H9 (cell line): ENCODE results near the gene PSME1. TPM values are rescaled to one million over a fixed set of nuclear protein-coding genes. Genes with fewer than 3 reads are reported as not detected.
A peak's percentile ranks its signal among the peaks of the same experiment; 100 is the strongest.

Experiments
- DNase-seq: peaks from one replicate; pipeline ENCODE4 v3.0.0-alpha.2; 2017
- H2AFZ ChIP-seq: one replicate; pipeline ENCODE4 v1.6.1; 2013; ENCODE audit warnings: mild to moderate bottlenecking, low read length, control low read depth, moderate library complexity
- H2AK5ac ChIP-seq: 2 replicates; pipeline ENCODE4 v1.6.1; 2013; ENCODE audit warnings: low read length, control low read depth, mixed read lengths; ENCODE audit not compliant: insufficient read length
- H2BK120ac ChIP-seq: one replicate; pipeline ENCODE4 v1.6.1; 2013; ENCODE audit warnings: low read depth, mild to moderate bottlenecking, low read length, control low read depth, inconsistent platforms; ENCODE audit not compliant: poor library complexity, severe bottlenecking
- H2BK12ac ChIP-seq: 2 replicates; pipeline ENCODE4 v1.6.1; 2013; ENCODE audit warnings: low read length, control low read depth, mixed read lengths, low read depth; ENCODE audit not compliant: insufficient read length
- H2BK15ac ChIP-seq: 2 replicates; pipeline ENCODE4 v1.6.1; 2013; ENCODE audit warnings: low read depth, low read length, control low read depth
- H2BK20ac ChIP-seq: one replicate; pipeline ENCODE4 v1.6.1; 2013; ENCODE audit warnings: low read depth, mild to moderate bottlenecking, low read length, control low read depth, inconsistent platforms; ENCODE audit not compliant: poor library complexity, severe bottlenecking
- H2BK5ac ChIP-seq: 2 replicates; pipeline ENCODE4 v1.6.1; 2013; ENCODE audit warnings: low read length, control low read depth, mixed read lengths; ENCODE audit not compliant: insufficient read length
- H3K14ac ChIP-seq: 2 replicates; pipeline ENCODE4 v1.6.1; 2013; ENCODE audit warnings: low read length, control low read depth; ENCODE audit not compliant: insufficient read depth
- H3K18ac ChIP-seq: 2 replicates; pipeline ENCODE4 v1.6.1; 2013; ENCODE audit warnings: low read depth, mild to moderate bottlenecking, mixed read lengths, low read length, control low read depth; ENCODE audit not compliant: insufficient read length
- H3K23ac ChIP-seq: 2 replicates; pipeline ENCODE4 v1.6.1; 2013; ENCODE audit warnings: low read length, control low read depth, mixed read lengths, low read depth; ENCODE audit not compliant: insufficient read length
- H3K23me2 ChIP-seq: 2 replicates; pipeline ENCODE4 v1.6.1; 2013; ENCODE audit warnings: low read depth, mild to moderate bottlenecking, mixed read lengths, low read length, control low read depth; ENCODE audit not compliant: insufficient read length, poor library complexity, severe bottlenecking
- H3K27ac ChIP-seq: 2 replicates; pipeline ENCODE4 v1.5.1; 2013; ENCODE audit warnings: low read length, control low read depth, mixed read lengths, low read depth; ENCODE audit not compliant: insufficient read length
- H3K27me3 ChIP-seq: 2 replicates; pipeline ENCODE4 v1.6.1; 2013; ENCODE audit warnings: low read length, control low read depth, inconsistent platforms; ENCODE audit not compliant: insufficient read depth
- H3K4ac ChIP-seq: 2 replicates; pipeline ENCODE4 v1.6.1; 2013; ENCODE audit warnings: low read depth, mild to moderate bottlenecking, control low read depth, inconsistent platforms, low read length, moderate library complexity
- H3K4me1 ChIP-seq: 2 replicates; pipeline ENCODE4 v1.6.1; 2013; ENCODE audit warnings: low read length, control low read depth, inconsistent platforms; ENCODE audit not compliant: insufficient read depth
- H3K4me2 ChIP-seq: 2 replicates; pipeline ENCODE4 v1.6.1; 2013; ENCODE audit warnings: low read length, control low read depth, mixed read lengths; ENCODE audit not compliant: insufficient read length, insufficient read depth
- H3K56ac ChIP-seq: 2 replicates; pipeline ENCODE4 v1.6.1; 2013; ENCODE audit warnings: low read depth, mild to moderate bottlenecking, mixed read lengths, low read length, control low read depth; ENCODE audit not compliant: insufficient read length
- H3K79me1 ChIP-seq: 2 replicates; pipeline ENCODE4 v1.6.1; 2013; ENCODE audit warnings: low read depth, mild to moderate bottlenecking, moderate library complexity, low read length, control low read depth, inconsistent platforms; ENCODE audit not compliant: insufficient read depth, poor library complexity, severe bottlenecking
- H3K79me2 ChIP-seq: 2 replicates; pipeline ENCODE4 v1.6.1; 2013; ENCODE audit warnings: low read length, control low read depth, inconsistent platforms; ENCODE audit not compliant: insufficient read depth
- H3K9ac ChIP-seq: 2 replicates; pipeline ENCODE4 v1.6.1; 2013; ENCODE audit warnings: low read length, control low read depth, mixed read lengths; ENCODE audit not compliant: insufficient read length; ENCODE audit errors: extremely low read depth
- H3K9me3 ChIP-seq: one replicate; pipeline ENCODE4 v1.6.1; 2013; ENCODE audit warnings: low read depth, low read length, inconsistent platforms; ENCODE audit not compliant: control insufficient read depth
- H3T11ph ChIP-seq: one replicate; pipeline ENCODE4 v1.6.1; 2013; ENCODE audit warnings: mild to moderate bottlenecking, low read length, control low read depth, inconsistent platforms
- H4K20me1 ChIP-seq: one replicate; pipeline ENCODE4 v1.6.1; 2013; ENCODE audit not compliant: control insufficient read depth, insufficient read length, insufficient read depth
- H4K5ac ChIP-seq: 2 replicates; pipeline ENCODE4 v1.6.1; 2013; ENCODE audit warnings: low read depth, mild to moderate bottlenecking, mixed read lengths, low read length, control low read depth; ENCODE audit not compliant: insufficient read length
- H4K8ac ChIP-seq: replicated peaks from 2 replicates; pipeline ENCODE4 v1.6.1; 2013; ENCODE audit warnings: low read length, control low read depth, mixed read lengths, low read depth; ENCODE audit not compliant: insufficient read length
- H4K91ac ChIP-seq: 2 replicates; pipeline ENCODE4 v1.6.1; 2013; ENCODE audit warnings: low read depth, mild to moderate bottlenecking, moderate library complexity, mixed read lengths, low read length, control low read depth; ENCODE audit not compliant: insufficient read length
- H3K27ac Mint-ChIP-seq, 3 experiments: 2 replicates in 2 of 3; 3 replicates in 1 of 3; pipeline ENCODE4 v1.8.0; 2020 to 2021; ENCODE audit warnings: mixed read lengths in 3 of 3, mild to moderate bottlenecking in 1 of 3, moderate library complexity in 1 of 3
- H3K27me3 Mint-ChIP-seq: 2 replicates; pipeline ENCODE4 v1.8.0; 2021; ENCODE audit warnings: low read depth, mild to moderate bottlenecking, moderate library complexity, mixed read lengths
- H3K36me3 Mint-ChIP-seq, 3 experiments: 2 replicates in 2 of 3; 3 replicates in 1 of 3; pipeline ENCODE4 v1.8.0; 2020 to 2021; ENCODE audit warnings: low read depth in 3 of 3, mixed read lengths in 3 of 3; ENCODE audit not compliant: insufficient read depth in 1 of 3
- H3K4me1 Mint-ChIP-seq, 2 experiments: 2 replicates each; pipeline ENCODE4 v1.8.0; 2020; ENCODE audit warnings: mixed read lengths in 2 of 2
- H3K4me3 Mint-ChIP-seq, 2 experiments: 2 replicates in 1 of 2; 3 replicates in 1 of 2; pipeline ENCODE4 v1.8.0; 2020 to 2021; ENCODE audit warnings: mild to moderate bottlenecking in 2 of 2, mixed read lengths in 2 of 2, moderate library complexity in 1 of 2
- H3K9me3 Mint-ChIP-seq, 2 experiments: 2 replicates in 1 of 2; 3 replicates in 1 of 2; pipeline ENCODE4 v1.8.0; 2020; ENCODE audit warnings: mild to moderate bottlenecking in 2 of 2, mixed read lengths in 2 of 2, moderate library complexity in 1 of 2
- WGBS: extraction: QIAGEN DNeasy Blood & Tissue Kit; methylation state at CpG from one replicate; pipeline ENCODE4 v1.1.7; 2013; ENCODE audit warnings: missing lambda C conversion rate, low lambda C conversion rate, mixed read lengths; ENCODE audit not compliant: insufficient read length; ENCODE audit errors: extremely low coverage; 5-methylcytosine and 5-hydroxymethylcytosine counted together
- total RNA-seq: library from RNA; stranded (reverse); gene quantifications from 2 replicates; pipeline ENCODE4 v1.2.1, GENCODE V29; 2021
- TF ChIP-seq, protein P1 (sequence below): fragments of 200-600 bp; sonication (generic); conservative IDR thresholded peaks from 3 replicates; pipeline ENCODE4 v1.8.0; 2021; ENCODE audit warnings: antibody characterized with exemption, mild to moderate bottlenecking

Gene PSME1
- total RNA-seq, 1 experiment from 2014 or later = 109 TPM

DNA sequence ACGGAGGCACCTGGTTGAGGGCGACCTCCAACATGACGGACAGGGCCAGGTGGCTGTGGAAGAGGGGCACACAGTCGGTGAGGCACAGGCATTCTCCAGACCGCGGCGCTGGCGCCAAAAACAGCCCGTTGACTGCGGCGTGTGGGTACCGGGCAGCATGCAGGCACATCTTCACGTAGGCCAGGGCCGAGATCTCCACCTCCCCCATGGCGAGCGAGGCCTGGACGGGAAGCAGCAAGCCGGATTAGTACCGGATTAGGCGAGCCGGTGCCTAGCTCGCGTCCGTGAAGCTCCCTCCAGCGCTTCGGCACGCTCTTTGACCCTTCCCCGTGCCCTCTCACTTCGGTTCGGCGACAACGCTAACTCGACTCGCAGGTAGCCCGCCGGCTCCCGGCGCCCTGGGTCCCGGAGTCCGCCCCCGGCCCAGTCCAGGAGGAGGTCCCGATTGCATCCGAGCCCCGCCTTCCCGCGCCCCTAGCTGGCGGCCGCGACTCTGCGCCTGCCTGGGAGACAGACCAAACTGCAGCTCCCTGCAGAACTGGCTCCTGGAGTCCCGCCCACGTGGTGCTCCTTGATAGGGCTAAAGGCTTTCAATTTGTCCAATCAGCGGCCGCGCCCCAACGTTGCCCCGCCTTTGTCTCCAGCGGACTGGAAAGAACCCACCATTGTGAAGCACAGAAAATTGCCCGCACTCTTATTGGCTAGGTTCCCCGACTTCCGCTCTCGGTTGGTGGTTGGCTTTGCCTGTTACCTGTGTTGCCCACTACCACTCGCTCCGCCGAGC is 5.3 kb downstream of the PSME1 start, which contains the start of gene EMC9:
Gene EMC9 (minus strand): TSS at position 495 of the 784 bp plus-strand sequence. CDS start 287 bp downstream, at position 208.
- peak within 1 kb of the TSS; percentile 73 for H3K4me2 ChIP-seq
- Mint-ChIP-seq H3K36me3 (peaks cover 25 to 53% (median 51%) of the 10 kb centered on the region in 3 experiments), H3K27me3 (no peaks in the 10 kb centered on the region), H3K4me3 (peak within 1 kb of the TSS; percentile 98 to 100), H3K4me1 (peaks cover 36 to 37% of the 10 kb centered on the region in 2 experiments), H3K27ac (peak within 1 kb of the TSS; percentile 97 to 99 (median 98)), H3K9me3 (no peaks in the 10 kb centered on the region)
- peak within 1 kb of the TSS; percentile 46 for H3K18ac ChIP-seq
- H3K4ac ChIP-seq = no peak within 1 kb of the TSS
- no peak within 1 kb of the TSS for H2AK5ac ChIP-seq
- H3K23ac ChIP-seq = no peak within 1 kb of the TSS
- no peak within 1 kb of the TSS for H2AFZ ChIP-seq
- H2BK20ac ChIP-seq = no peak within 1 kb of the TSS
- WGBS = no CpG with 5 or more reads among the region's 65 CpGs
- H3K56ac ChIP-seq = no peak within 1 kb of the TSS
- H2BK15ac ChIP-seq = no peak within 1 kb of the TSS
- H4K20me1 ChIP-seq = no peaks in the 10 kb centered on the region
- no peak within 1 kb of the TSS for H2BK120ac ChIP-seq
- H3K27me3 ChIP-seq = no peaks in the 10 kb centered on the region
- no peaks in the 10 kb centered on the region for H3K4me1 ChIP-seq
- no peak within 1 kb of the TSS for H3T11ph ChIP-seq
- peak; percentile 100 for DNase-seq
- H3K79me1 ChIP-seq = peaks cover 2% of the 10 kb centered on the region
- TF ChIP-seq, protein P1, sequence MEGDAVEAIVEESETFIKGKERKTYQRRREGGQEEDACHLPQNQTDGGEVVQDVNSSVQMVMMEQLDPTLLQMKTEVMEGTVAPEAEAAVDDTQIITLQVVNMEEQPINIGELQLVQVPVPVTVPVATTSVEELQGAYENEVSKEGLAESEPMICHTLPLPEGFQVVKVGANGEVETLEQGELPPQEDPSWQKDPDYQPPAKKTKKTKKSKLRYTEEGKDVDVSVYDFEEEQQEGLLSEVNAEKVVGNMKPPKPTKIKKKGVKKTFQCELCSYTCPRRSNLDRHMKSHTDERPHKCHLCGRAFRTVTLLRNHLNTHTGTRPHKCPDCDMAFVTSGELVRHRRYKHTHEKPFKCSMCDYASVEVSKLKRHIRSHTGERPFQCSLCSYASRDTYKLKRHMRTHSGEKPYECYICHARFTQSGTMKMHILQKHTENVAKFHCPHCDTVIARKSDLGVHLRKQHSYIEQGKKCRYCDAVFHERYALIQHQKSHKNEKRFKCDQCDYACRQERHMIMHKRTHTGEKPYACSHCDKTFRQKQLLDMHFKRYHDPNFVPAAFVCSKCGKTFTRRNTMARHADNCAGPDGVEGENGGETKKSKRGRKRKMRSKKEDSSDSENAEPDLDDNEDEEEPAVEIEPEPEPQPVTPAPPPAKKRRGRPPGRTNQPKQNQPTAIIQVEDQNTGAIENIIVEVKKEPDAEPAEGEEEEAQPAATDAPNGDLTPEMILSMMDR = peak; percentile 50
- H4K91ac ChIP-seq = no peak within 1 kb of the TSS
- H3K9ac ChIP-seq = peak within 1 kb of the TSS; percentile 66
- H3K27ac ChIP-seq = peak within 1 kb of the TSS; percentile 21
- H4K8ac ChIP-seq = no peak within 1 kb of the TSS
- H3K9me3 ChIP-seq = no peaks in the 10 kb centered on the region
- H3K23me2 ChIP-seq = peaks cover 11% of the 10 kb centered on the region
- no peak within 1 kb of the TSS for H2BK5ac ChIP-seq
- H3K14ac ChIP-seq = peak within 1 kb of the TSS; percentile 46; the same call in 1 of the 2 replicates
- no peak within 1 kb of the TSS for H2BK12ac ChIP-seq
- H4K5ac ChIP-seq = no peak within 1 kb of the TSS
- peaks cover 3% of the 10 kb centered on the region; the same call in 1 of the 2 replicates for H3K79me2 ChIP-seq
